ENCODE data around the gene SLC17A7.
A peak's percentile ranks its signal among the peaks of the same experiment; 100 is the strongest.

SLC17A7 gene

DNA sequence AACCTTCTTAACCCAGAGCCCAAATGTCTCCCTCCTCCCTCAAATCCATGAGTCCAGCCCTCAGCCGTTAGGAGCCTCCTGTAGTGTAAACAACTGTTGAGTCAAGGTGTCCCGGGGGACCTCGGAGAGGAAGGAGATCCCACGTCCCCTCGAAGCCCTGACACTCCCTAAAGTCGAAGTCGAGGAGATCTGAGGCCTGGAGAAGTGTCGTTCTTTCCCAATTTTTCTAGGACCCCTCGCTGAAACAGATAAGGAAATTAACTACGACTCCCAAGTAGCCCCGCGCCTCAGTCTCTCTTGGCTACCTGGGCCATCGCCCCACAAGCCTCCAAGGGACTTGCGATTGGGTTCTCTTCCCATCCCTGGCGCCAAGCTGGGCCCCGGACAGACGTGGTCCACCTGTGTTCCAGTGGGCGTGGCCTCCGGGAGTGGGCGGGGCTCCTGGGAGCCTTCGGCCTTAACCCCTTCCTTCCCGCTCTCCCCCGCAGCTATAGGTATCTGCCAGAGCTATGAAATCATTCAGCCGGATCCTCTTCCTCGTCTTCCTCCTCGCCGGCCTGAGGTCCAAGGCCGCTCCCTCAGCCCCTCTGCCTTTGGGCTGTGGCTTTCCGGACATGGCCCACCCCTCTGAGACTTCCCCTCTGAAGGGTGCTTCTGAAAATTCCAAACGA lies 15.3 kb downstream of the SLC17A7 start:
- no peak for DNase-seq

DNA sequence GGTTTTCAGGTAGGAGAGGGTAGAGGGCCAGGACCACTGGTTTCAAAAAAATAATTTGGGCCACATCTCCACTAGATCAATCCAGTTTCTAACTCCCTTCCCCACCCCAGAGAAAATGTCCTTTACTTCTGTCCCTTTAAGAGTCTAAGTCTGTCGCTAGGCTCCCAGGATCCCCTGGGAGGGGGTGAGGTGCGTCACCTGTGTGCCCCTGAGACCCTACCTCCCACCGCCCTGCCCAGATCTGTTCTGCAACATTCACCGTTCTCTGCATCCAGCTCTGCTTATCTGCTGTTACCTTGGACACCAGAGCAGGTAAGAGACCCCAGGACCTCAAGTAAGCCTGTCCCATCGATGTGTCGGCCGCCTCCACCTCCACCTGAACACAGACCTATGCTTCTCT lies 16.1 kb downstream of the SLC17A7 start, which contains the start of gene GFY:
GFY (plus strand) TSS at position 211 of the 400 bp plus-strand sequence. CDS start 1,043 bp downstream, outside the sequence.
- DNase-seq: no peak

- DNase-seq: no peak
Measured at GRCh38 chr19:49423985-49424303, 17.4 kb downstream of the SLC17A7 start.

DNA sequence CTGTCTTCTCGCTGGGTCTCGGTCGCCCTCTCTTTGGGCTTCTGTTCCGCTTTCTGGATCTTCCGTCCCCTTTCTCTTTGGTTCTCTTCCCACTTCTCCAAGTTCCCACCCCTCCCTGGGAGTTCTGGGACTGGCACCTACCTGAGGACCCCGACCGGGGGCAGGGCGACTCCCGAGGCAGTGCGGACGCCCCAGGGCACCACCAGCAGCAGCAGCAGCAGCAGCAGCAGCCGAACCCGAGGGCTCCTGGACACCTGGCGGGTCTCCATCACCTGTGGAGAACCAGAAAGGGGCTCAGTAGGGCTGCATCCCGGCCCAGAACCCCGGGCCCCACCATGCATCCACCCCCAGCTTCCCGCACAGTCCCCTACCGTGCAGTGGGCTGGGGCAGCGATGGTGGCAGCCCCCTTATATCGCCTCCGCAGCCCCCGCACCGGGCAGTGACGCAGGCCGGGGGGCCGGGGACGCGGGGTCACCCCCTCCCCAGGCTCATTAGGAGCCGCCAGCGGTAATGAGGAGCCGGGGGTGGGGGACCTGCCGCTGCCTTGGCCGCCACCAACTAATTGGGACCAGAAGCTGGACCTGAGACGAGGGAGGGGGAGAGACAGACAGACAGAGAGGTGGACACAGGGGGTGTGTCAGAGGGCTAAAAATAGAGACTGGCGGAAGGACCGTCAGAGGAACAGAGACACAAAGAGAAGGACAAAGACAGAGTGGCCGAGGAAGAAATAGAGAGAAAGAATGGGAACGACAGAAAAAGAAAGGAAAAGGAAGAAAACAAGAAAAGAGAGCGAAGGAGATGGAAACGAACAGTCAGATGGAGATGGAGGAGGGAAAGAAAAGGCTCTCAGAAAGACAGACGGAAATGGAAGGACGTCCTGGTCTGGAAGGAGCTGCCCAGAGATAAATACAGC lies 18.0 kb downstream of the SLC17A7 start, which contains the start of gene PTH2:
PTH2 (minus strand) TSS at position 371 of the 914 bp plus-strand sequence; CDS start at position 269, 102 bp downstream.
- DNase-seq: no peak

GRCh38 chr19:49422407-49423070 lies 18.8 kb downstream of the SLC17A7 start:
- peak; percentile 34 for DNase-seq

- no peak for DNase-seq
Measured at GRCh38 chr19:49421878-49422202, 19.5 kb downstream of the SLC17A7 start.

DNA sequence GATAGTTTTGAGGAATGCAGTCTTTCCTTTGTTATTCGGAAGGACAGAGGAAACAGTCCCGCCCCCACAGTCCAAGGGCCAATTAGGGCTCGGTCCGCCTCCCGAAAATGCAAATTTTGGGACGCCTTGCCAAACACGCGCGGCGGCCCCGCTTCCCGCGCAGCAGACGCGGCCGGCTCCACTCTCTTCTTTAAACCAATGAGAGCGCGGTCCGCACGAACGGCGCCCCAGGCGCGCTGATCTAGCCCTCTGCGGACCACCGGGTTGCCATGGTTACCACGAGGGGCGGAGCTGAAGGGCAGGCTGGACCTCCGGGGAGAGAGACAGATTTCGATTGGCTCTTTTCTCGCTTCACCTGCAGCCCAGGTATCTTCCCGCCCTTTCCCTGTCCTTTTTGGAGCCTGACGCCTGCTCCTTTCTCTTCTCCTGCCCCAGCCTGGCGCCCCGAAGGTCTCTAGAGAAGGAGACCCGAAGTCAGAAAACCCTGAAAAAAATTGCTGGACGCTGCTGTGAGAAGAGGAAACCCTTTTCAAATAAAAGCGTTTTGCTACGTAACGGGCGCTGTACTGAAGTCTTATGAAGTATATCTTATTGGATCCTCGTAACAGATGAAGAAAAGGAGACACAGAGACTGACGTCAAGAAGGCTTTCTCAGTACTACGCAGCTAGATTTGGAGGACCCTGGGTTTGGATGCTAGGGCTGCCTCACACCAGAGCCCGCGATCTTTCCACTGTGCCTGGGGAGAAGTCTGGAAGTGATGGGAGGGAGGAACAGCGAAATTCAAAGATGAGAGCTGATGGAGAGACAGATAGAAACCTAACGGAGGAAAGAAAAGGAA lies 20.1 kb downstream of the SLC17A7 start:
- peak; percentile 18 for DNase-seq

GRCh38 chr19:49420227-49420626 lies 21.1 kb downstream of the SLC17A7 start:
- DNase-seq: no peak

- DNase-seq: no peak
Measured at GRCh38 chr19:49419173-49419572, 22.2 kb downstream of the SLC17A7 start.

GRCh38 chr19:49418511-49418910 lies 22.8 kb downstream of the SLC17A7 start:
- no peak for DNase-seq

- DNase-seq: no peak
Measured at GRCh38 chr19:49417088-49417487, 24.2 kb downstream of the SLC17A7 start.

GRCh38 chr19:49415810-49416200 lies 25.5 kb downstream of the SLC17A7 start:
- DNase-seq: no peak

DNA sequence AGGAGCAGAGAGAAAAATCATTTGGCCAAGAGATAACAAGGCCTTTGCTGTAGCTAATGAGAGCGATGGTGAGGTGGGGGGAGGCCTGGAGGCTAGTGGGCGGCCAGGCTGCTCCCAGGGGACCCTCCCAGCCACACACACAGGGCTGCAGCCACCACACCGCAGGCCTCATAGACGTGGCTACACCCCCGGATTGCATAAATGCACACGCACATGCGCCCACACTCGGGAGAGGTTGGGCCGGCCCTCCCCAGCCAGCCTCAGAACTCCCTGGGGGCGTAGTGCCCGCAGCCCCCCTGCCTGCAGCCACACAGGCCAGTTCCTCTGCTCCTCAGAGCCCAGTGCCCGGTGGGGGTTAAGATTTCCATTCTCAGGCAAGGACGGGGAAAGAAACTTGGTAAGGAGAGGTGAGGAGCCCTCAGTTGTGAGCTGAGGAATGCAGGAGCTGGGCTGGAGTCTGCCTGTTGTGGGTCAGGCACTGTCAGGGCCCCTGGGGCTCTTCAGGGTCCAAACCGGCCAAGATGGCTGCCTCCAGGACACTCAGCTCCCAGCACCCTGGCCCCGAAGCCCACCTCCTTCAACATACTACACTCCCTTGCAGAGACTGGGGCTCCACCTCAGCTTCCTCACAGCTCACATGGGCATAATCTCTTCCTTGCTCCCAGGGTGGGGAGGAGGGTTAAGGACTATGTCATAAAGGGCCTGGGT lies 26.1 kb downstream of the SLC17A7 start:
- no peak for DNase-seq

GRCh38 chr19:49414256-49414655 lies 27.1 kb downstream of the SLC17A7 start:
- DNase-seq: no peak

DNA sequence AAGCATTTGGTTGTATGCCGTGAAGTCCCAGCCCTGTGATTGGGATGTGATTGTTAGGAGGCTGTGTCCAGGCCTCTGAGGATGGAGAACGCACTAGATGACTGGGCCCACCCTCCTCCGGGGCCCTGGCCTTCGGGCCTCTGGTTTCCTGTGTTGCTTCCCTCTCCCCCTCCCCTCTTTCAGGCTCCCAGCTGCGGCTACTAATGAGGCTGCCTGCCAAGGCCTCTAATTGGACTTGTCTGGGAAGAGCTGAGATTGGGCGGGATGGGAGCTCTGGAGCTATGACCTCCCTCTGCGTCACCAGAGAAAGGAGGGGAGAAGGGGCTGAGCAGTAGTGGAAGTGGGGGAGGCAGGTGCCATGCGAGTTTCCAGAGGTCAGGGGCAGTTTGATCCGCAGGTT lies 28.0 kb downstream of the SLC17A7 start:
- no peak for DNase-seq

GRCh38 chr19:49411681-49412326 lies 29.5 kb downstream of the SLC17A7 start:
- no peak for DNase-seq

DNA sequence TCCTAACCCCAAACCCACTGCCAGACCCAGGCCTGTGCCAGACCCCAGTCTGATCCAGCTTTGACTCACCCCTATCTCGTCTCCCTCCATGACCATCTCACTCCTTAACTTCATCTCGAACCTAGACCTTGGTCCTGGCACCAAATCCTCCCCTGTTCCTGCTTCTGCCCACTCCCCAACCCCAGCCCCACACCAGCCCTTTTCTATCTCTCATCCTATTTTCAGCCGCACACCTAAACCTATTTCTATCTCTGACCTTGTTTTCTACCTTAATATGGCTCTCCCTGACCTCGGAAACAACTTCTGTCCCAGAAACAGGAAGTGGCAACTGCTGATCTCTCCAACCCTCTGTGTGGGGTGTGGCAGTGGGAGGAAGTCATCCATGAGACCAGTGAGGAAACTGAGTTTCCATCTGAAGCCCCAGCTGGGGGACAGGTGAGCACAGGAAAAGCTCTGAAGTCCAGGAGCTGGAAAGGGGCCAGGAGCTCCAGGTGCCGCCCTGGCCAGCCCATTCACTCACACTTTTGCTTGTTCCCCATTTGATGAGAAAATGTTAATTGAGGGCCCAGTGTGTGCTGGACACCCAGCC lies 31.8 kb downstream of the SLC17A7 start:
- DNase-seq: no peak

GRCh38 chr19:49408816-49409440 lies 32.4 kb downstream of the SLC17A7 start:
- DNase-seq: no peak

DNA sequence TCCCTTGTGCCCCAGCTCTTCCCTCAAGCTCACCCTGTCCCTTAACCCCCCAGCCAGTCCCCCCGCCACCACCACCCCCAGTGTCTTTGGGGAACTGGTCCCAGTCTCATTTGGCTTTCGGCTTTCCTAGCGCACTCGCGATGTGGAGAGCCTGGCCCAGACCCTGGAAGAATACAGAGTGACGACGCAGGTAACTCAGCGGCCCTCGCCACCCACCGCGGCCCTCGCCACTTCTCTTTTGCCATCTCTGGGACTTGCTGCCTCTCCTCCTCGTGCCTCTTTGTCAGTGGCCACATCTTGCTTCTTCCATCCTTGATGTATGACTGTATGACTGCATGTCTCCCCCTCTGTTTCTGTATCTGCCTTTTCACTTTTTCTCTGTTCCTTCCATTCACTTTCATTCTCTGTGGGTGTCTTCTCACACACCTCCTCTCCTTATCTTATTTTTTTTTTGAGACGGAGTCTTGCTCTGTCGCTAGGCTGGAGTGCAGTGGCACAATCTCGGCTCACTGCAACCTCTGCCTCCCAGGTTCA lies 33.8 kb downstream of the SLC17A7 start:
- no peak for DNase-seq

GRCh38 chr19:49407079-49407478 lies 34.2 kb downstream of the SLC17A7 start:
- DNase-seq: no peak

All from stimulated activated CD4-positive, alpha-beta T cell treated with anti-CD3 and anti-CD28 coated beads, Interleukin-12 subunit alpha, Interleukin-12 subunit beta, amount 100 ng/mL, for 4 hours (primary cell).